NCI-H524 (cell line): ENCODE results near the gene IMPG2.

ENCODE experiments used
- DNase-seq, 2 experiments: peaks; one replicate each; lab custom pipeline; 2025; lab: John Stamatoyannopoulos, UW

Gene IMPG2

GRCh38 chr3:101240719-101241399 is 79.5 kb downstream of the IMPG2 start:
- no peak for DNase-seq

- no peak for DNase-seq
These were observed 85.3 kb downstream of the IMPG2 start for GRCh38 chr3:101235048-101235447.

- DNase-seq: no peak
These were observed 89.8 kb downstream of the IMPG2 start for GRCh38 chr3:101230618-101231017.

GRCh38 chr3:101229681-101230080 is 90.7 kb downstream of the IMPG2 start:
- DNase-seq: peak in 1 of 2 experiments; percentile 30

GRCh38 chr3:101228441-101228840 is 91.9 kb downstream of the IMPG2 start:
- no peak for DNase-seq

- no peak for DNase-seq
These were observed 95.6 kb downstream of the IMPG2 start for GRCh38 chr3:101224739-101225138.

- no peak for DNase-seq
These were observed 97.4 kb downstream of the IMPG2 start for GRCh38 chr3:101223016-101223415.

GRCh38 chr3:101219842-101220560 is 100.4 kb downstream of the IMPG2 start:
- DNase-seq: no peak

GRCh38 chr3:101217472-101218245 is 102.7 kb downstream of the IMPG2 start:
- no peak for DNase-seq

GRCh38 chr3:101216710-101217465 is 103.5 kb downstream of the IMPG2 start:
- DNase-seq: no peak

- no peak for DNase-seq
These were observed 107.6 kb downstream of the IMPG2 start for GRCh38 chr3:101212730-101213129.

- DNase-seq: no peak
These were observed 116.1 kb downstream of the IMPG2 start for GRCh38 chr3:101204246-101204645.

- DNase-seq: no peak
These were observed 117.0 kb downstream of the IMPG2 start for GRCh38 chr3:101203411-101203810.

GRCh38 chr3:101202640-101203039 is 117.7 kb downstream of the IMPG2 start:
- DNase-seq: no peak

GRCh38 chr3:101200461-101200860 is 119.9 kb downstream of the IMPG2 start:
- no peak for DNase-seq

- peak; percentile 62 to 94 for DNase-seq
These were observed 124.2 kb downstream of the IMPG2 start for GRCh38 chr3:101195951-101196713.

- no peak for DNase-seq
These were observed 126.0 kb downstream of the IMPG2 start for GRCh38 chr3:101194392-101194791.

- no peak for DNase-seq
These were observed 126.4 kb downstream of the IMPG2 start for GRCh38 chr3:101193957-101194356.

- DNase-seq: no peak
These were observed 130.6 kb downstream of the IMPG2 start for GRCh38 chr3:101189796-101190195.

GRCh38 chr3:101189176-101189575 is 131.2 kb downstream of the IMPG2 start:
- no peak for DNase-seq

GRCh38 chr3:101185341-101185740 is 135.0 kb downstream of the IMPG2 start:
- DNase-seq: no peak
